IMR-90 (cell line): ENCODE measurements around the gene TMED10. TPM values are rescaled to one million over a fixed set of nuclear protein-coding genes. Genes with fewer than 3 reads are reported as not detected.

ENCODE experiments used
- ATAC-seq: fragments of 200-7000 bp; cut with Tn5 transposase; 2 replicates; pipeline ENCODE4 v1.9.1; 2020; ENCODE audit warnings: low read depth, mild to moderate bottlenecking, moderate library complexity
- BruUV-seq: library from RNA; stranded (reverse); fragments of 400-500 nt; replicated peaks from 2 replicates; lab custom pipeline; 2021; lab: Mats Ljungman, UMichigan
- CTCF ChIA-PET: fragments of 300-600 bp; formaldehyde crosslinking; extraction: SDS; loops from one replicate; lab custom pipeline; 2021; ENCODE audit warnings: antibody characterized with exemption; lab: Yijun Ruan, JAX
- POLR2A ChIA-PET: fragments of 300-600 bp; sonication (Branson Sonifier 250); formaldehyde crosslinking; loops from one replicate; lab custom pipeline; 2022; ENCODE audit warnings: antibody characterized with exemption; ENCODE audit not compliant: unreplicated experiment; lab: Charles Lee
- DNase-seq: peaks from one replicate; pipeline ENCODE4 v3.0.0; 2013
- H2AFZ ChIP-seq: replicated peaks from 2 replicates; pipeline ENCODE3; 2013; ENCODE audit warnings: low read length, mild to moderate bottlenecking; ENCODE audit not compliant: poor library complexity
- H2AK5ac ChIP-seq: 2 replicates; pipeline ENCODE4 v1.6.1; 2013; ENCODE audit warnings: low read depth, low read length, inconsistent platforms
- H2AK9ac ChIP-seq: replicated peaks from 2 replicates; pipeline ENCODE3; 2013; ENCODE audit warnings: mild to moderate bottlenecking, low read depth, low read length, moderate library complexity; ENCODE audit not compliant: poor library complexity
- H2BK120ac ChIP-seq: 2 replicates; pipeline ENCODE4 v1.6.1; 2013; ENCODE audit warnings: low read depth, low read length, inconsistent platforms
- H2BK15ac ChIP-seq: 3 replicates; pipeline ENCODE4 v1.6.1; 2013; ENCODE audit warnings: low read depth, low read length, inconsistent platforms
- H2BK20ac ChIP-seq: 2 replicates; pipeline ENCODE4 v1.6.1; 2013; ENCODE audit warnings: low read depth, mild to moderate bottlenecking, inconsistent platforms, low read length, moderate library complexity
- H2BK5ac ChIP-seq: 2 replicates; pipeline ENCODE4 v1.6.1; 2013; ENCODE audit warnings: mild to moderate bottlenecking, low read depth, low read length, inconsistent platforms; ENCODE audit not compliant: poor library complexity, severe bottlenecking
- H3K14ac ChIP-seq: replicated peaks from 2 replicates; pipeline ENCODE4 v1.6.1; 2013; ENCODE audit warnings: low read depth, low read length, inconsistent platforms
- H3K18ac ChIP-seq: 2 replicates; pipeline ENCODE4 v1.6.1; 2013; ENCODE audit warnings: low read depth, low read length, control low read depth
- H3K23ac ChIP-seq: 2 replicates; pipeline ENCODE4 v1.6.1; 2013; ENCODE audit warnings: low read depth, low read length, inconsistent platforms
- H3K27ac ChIP-seq: 2 replicates; pipeline ENCODE4 v1.5.1; 2013; ENCODE audit warnings: mild to moderate bottlenecking, control low read depth, low read length; ENCODE audit not compliant: insufficient read depth
- H3K27me3 ChIP-seq: 2 replicates; pipeline ENCODE4 v1.6.1; 2013; ENCODE audit warnings: low read length; ENCODE audit not compliant: control insufficient read depth, insufficient read depth
- H3K36me3 ChIP-seq: 2 replicates; pipeline ENCODE4 v1.6.1; 2013; ENCODE audit warnings: low read length, mixed read lengths; ENCODE audit not compliant: control insufficient read depth, insufficient read depth
- H3K4ac ChIP-seq: 2 replicates; pipeline ENCODE4 v1.6.1; 2013; ENCODE audit warnings: low read depth, low read length, inconsistent platforms
- H3K4me1 ChIP-seq: 2 replicates; pipeline ENCODE4 v1.6.1; 2013; ENCODE audit warnings: low read length, mixed read lengths; ENCODE audit not compliant: control insufficient read depth, insufficient read depth
- H3K4me2 ChIP-seq: 2 replicates; pipeline ENCODE4 v1.6.1; 2013; ENCODE audit warnings: low read depth, mild to moderate bottlenecking, control low read depth, low read length, moderate library complexity
- H3K4me3 ChIP-seq: 2 replicates; pipeline ENCODE4 v1.5.1; 2013; ENCODE audit warnings: low read depth, mild to moderate bottlenecking, control low read depth, low read length, moderate library complexity; ENCODE audit not compliant: insufficient read depth
- H3K56ac ChIP-seq: 2 replicates; pipeline ENCODE4 v1.6.1; 2013; ENCODE audit warnings: low read length, inconsistent platforms; ENCODE audit not compliant: insufficient read depth; ENCODE audit errors: extremely low read depth
- H3K79me1 ChIP-seq, 2 experiments: 2 replicates each; pipeline ENCODE4 v1.6.1; 2013; ENCODE audit warnings: low read length in 2 of 2, inconsistent platforms in 1 of 2, low read depth in 1 of 2
- H3K9ac ChIP-seq: 2 replicates; pipeline ENCODE4 v1.6.1; 2013; ENCODE audit warnings: low read depth, low read length, control low read depth
- H3K9me1 ChIP-seq: 2 replicates; pipeline ENCODE4 v1.6.1; 2013; ENCODE audit warnings: low read length, inconsistent platforms; ENCODE audit not compliant: insufficient read depth
- H3K9me3 ChIP-seq: 2 replicates; pipeline ENCODE4 v1.6.1; 2013; ENCODE audit warnings: low read length; ENCODE audit not compliant: control insufficient read depth, insufficient read depth
- H4K20me1 ChIP-seq: 2 replicates; pipeline ENCODE4 v1.6.1; 2013; ENCODE audit warnings: low read length, inconsistent platforms; ENCODE audit not compliant: insufficient read depth
- H4K5ac ChIP-seq: 2 replicates; pipeline ENCODE4 v1.6.1; 2013; ENCODE audit warnings: mild to moderate bottlenecking, low read depth, low read length, control low read depth
- H4K8ac ChIP-seq, 2 experiments: 2 replicates each; pipeline ENCODE4 v1.6.1; 2013; ENCODE audit warnings: low read depth in 2 of 2, low read length in 2 of 2, control low read depth in 1 of 2, inconsistent platforms in 1 of 2
- H4K91ac ChIP-seq: 2 replicates; pipeline ENCODE4 v1.6.1; 2013; ENCODE audit warnings: low read depth, low read length, inconsistent platforms; ENCODE audit not compliant: insufficient read depth
- BHLHE40 ChIP-seq: fragments of 150-350 bp; IDR thresholded peaks from 2 replicates; pipeline ENCODE4 v1.6.1; 2016; ENCODE audit warnings: mild to moderate bottlenecking, low read depth, low read length
- CEBPB ChIP-seq: IDR thresholded peaks from 2 replicates; pipeline ENCODE4 v1.6.1; 2012; ENCODE audit warnings: low read depth, low read length, improper control_type of control experiment
- CHD1 ChIP-seq: IDR thresholded peaks from 2 replicates; pipeline ENCODE4 v1.6.1; 2012; ENCODE audit warnings: low read depth, low read length, improper control_type of control experiment
- ELK1 ChIP-seq: fragments of 150-350 bp; IDR thresholded peaks from 2 replicates; pipeline ENCODE4 v1.6.1; 2016; ENCODE audit warnings: low read depth, mild to moderate bottlenecking, low read length, moderate library complexity, borderline replicate concordance
- FOS ChIP-seq: fragments of 150-350 bp; IDR thresholded peaks from 2 replicates; pipeline ENCODE4 v1.6.1; 2016; ENCODE audit warnings: low read depth, low read length
- MAFK ChIP-seq: IDR thresholded peaks from 2 replicates; pipeline ENCODE4 v1.6.1; 2012; ENCODE audit warnings: low read depth, low read length, improper control_type of control experiment
- MAZ ChIP-seq: IDR thresholded peaks from 2 replicates; pipeline ENCODE4 v1.6.1; 2012; ENCODE audit warnings: low read depth, mild to moderate bottlenecking, low read length, improper control_type of control experiment, moderate library complexity, borderline replicate concordance
- MXI1 ChIP-seq: IDR thresholded peaks from 2 replicates; pipeline ENCODE4 v1.6.1; 2012; ENCODE audit warnings: low read depth, mild to moderate bottlenecking, low read length, moderate library complexity, borderline replicate concordance
- NFE2L2 ChIP-seq: fragments of 150-350 bp; IDR thresholded peaks from 2 replicates; pipeline ENCODE4 v1.6.1; 2016; ENCODE audit warnings: low read depth, mild to moderate bottlenecking, low read length
- POLR2A ChIP-seq: IDR thresholded peaks from 2 replicates; pipeline ENCODE4 v1.6.1; 2012; ENCODE audit warnings: mild to moderate bottlenecking, low read depth, low read length
- RAD21 ChIP-seq: IDR thresholded peaks from 2 replicates; pipeline ENCODE4 v1.6.1; 2012; ENCODE audit warnings: low read length, improper control_type of control experiment
- RCOR1 ChIP-seq: IDR thresholded peaks from 2 replicates; pipeline ENCODE4 v1.6.1; 2012; ENCODE audit warnings: mild to moderate bottlenecking, low read length, improper control_type of control experiment; ENCODE audit not compliant: insufficient replicate concordance
- RFX5 ChIP-seq: IDR thresholded peaks from 2 replicates; pipeline ENCODE4 v1.8.0; 2012; ENCODE audit warnings: low read depth, mild to moderate bottlenecking, low read length, moderate library complexity
- SMC3 ChIP-seq: fragments of 150-350 bp; IDR thresholded peaks from 2 replicates; pipeline ENCODE4 v1.6.1; 2016; ENCODE audit warnings: low read depth, mild to moderate bottlenecking, antibody characterized with exemption, low read length, moderate library complexity
- USF2 ChIP-seq: fragments of 150-350 bp; IDR thresholded peaks from 2 replicates; pipeline ENCODE4 v1.6.1; 2017; ENCODE audit warnings: mild to moderate bottlenecking, antibody characterized with exemption, low read length, low read depth
- WGBS, 2 experiments: methylation state at CpG; one replicate each; pipeline versions ENCODE4 v1.1.5 to v1.1.7; 2013; ENCODE audit warnings: missing lambda C conversion rate in 2 of 2; ENCODE audit not compliant: insufficient read length in 1 of 2; ENCODE audit errors: extremely low coverage in 2 of 2; 5-methylcytosine and 5-hydroxymethylcytosine counted together
- dilution Hi-C: fragments of 300-500 bp; cut with HindIII; formaldehyde crosslinking; loops from one replicate; pipeline ENCODE4 v1.14.3; 2018; ENCODE audit warnings: low sequenced_read_pairs; ENCODE audit not compliant: unreplicated experiment
- in situ Hi-C: fragments of 300-500 bp; cut with MboI; formaldehyde crosslinking; loops from 3 replicates; pipeline ENCODE4 v1.14.3; 2019; ENCODE audit warnings: low sequenced_read_pairs, inconsistent platforms, mixed read lengths
- intact Hi-C: fragments of 100-400 bp; cut with micrococcal nuclease; formaldehyde crosslinking; loops from 2 replicates; pipeline ENCODE4 v1.10.0; 2022
- polyA plus RNA-seq, 3 experiments: library from polyadenylated mRNA; depleted of rRNA; stranded (reverse); fragments of >200 nt; gene quantifications; 2 replicates each; pipeline ENCODE4 v1.2.3, GENCODE V29; 2012; ENCODE audit warnings: low replicate concordance in 1 of 3
- total RNA-seq: library from RNA; depleted of rRNA; stranded (reverse); fragments of >200 nt; gene quantifications from 2 replicates; pipeline ENCODE4 v1.2.3, GENCODE V29; 2012
- TF ChIP-seq, protein P1 (sequence below): conservative IDR thresholded peaks from 2 replicates; pipeline ENCODE4 v1.5.1; 2012; ENCODE audit warnings: mild to moderate bottlenecking, low read depth, low read length, improper control_type of control experiment

The TMED10 gene
- total and polyA plus RNA-seq, 2 of the 4 experiments (the other 2 are of a cell fraction), result 254 to 441 TPM

DNA sequence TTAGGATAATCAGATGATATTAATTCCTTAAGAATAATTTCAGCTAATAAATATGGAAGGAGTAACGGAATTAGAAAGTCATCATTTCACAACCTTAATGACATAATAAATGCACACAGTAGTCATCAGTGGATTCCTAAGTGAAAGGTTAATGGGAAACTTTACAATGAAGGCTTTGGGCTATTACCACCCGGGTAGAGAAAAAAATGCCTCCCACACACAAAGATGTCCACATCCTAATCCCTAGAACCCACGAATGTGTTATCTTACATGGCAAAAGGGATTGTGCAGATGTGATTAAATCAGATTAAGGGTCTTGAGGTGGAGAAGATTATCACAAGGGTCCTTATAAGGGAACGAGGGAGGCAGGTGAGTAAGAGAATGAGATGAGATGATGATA is 5.6 kb downstream of the TMED10 start:
- peaks cover 11% of the 10 kb centered on the region for H3K9me1 ChIP-seq
- H3K9ac ChIP-seq, result no peak overlapping the region
- H3K27ac ChIP-seq, result no peak overlapping the region
- H3K14ac ChIP-seq, result no peak overlapping the region
- H3K4me1 ChIP-seq, result peaks cover 7% of the 10 kb centered on the region
- ChIA-PET CTCF (no interaction called here), POLR2A (no interaction called here)
- no peaks in the 10 kb centered on the region for H3K36me3 ChIP-seq
- no peak overlapping the region for H2BK5ac ChIP-seq
- no peaks in the 10 kb centered on the region for H3K27me3 ChIP-seq
- H2BK15ac ChIP-seq, result no peak overlapping the region
- no peak overlapping the region for H2AK5ac ChIP-seq
- H4K5ac ChIP-seq, result no peak overlapping the region
- TF ChIP-seq MXI1, result no peak
- TF ChIP-seq MAZ, result no peak
- TF ChIP-seq CEBPB, result no peak
- no peak for TF ChIP-seq FOS
- TF ChIP-seq BHLHE40, result no peak
- no peak for TF ChIP-seq RAD21
- TF ChIP-seq POLR2A, result no peak
- TF ChIP-seq, protein P1, sequence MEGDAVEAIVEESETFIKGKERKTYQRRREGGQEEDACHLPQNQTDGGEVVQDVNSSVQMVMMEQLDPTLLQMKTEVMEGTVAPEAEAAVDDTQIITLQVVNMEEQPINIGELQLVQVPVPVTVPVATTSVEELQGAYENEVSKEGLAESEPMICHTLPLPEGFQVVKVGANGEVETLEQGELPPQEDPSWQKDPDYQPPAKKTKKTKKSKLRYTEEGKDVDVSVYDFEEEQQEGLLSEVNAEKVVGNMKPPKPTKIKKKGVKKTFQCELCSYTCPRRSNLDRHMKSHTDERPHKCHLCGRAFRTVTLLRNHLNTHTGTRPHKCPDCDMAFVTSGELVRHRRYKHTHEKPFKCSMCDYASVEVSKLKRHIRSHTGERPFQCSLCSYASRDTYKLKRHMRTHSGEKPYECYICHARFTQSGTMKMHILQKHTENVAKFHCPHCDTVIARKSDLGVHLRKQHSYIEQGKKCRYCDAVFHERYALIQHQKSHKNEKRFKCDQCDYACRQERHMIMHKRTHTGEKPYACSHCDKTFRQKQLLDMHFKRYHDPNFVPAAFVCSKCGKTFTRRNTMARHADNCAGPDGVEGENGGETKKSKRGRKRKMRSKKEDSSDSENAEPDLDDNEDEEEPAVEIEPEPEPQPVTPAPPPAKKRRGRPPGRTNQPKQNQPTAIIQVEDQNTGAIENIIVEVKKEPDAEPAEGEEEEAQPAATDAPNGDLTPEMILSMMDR, result no peak
- no peak for TF ChIP-seq CHD1
- TF ChIP-seq NFE2L2, result no peak
- no peak for TF ChIP-seq MAFK
- TF ChIP-seq USF2, result no peak
- no peak for TF ChIP-seq RFX5
- TF ChIP-seq RCOR1, result no peak
- no peak for TF ChIP-seq ELK1
- no peak for TF ChIP-seq SMC3
- no peaks in the 10 kb centered on the region for H3K9me3 ChIP-seq
- H2AFZ ChIP-seq, result no peak overlapping the region
- H3K4ac ChIP-seq, result no peak overlapping the region
- H2BK20ac ChIP-seq, result no peak overlapping the region
- no peak overlapping the region for H4K91ac ChIP-seq
- H3K79me1 ChIP-seq, result peaks cover 19 to 80% of the 10 kb centered on the region in 2 experiments
- DNase-seq (no peak), ATAC-seq (no peak)
- H3K23ac ChIP-seq, result no peak overlapping the region
- H4K20me1 ChIP-seq, result peaks cover 72% of the 10 kb centered on the region
- dilution Hi-C loops (no loop called here), in situ Hi-C loops (no loop called here), intact Hi-C loops (no loop called here)
- H2AK9ac ChIP-seq, result no peak overlapping the region
- no TSS peak for BruUV-seq
- H2BK120ac ChIP-seq, result no peak overlapping the region
- H3K4me2 ChIP-seq, result no peak overlapping the region
- H3K4me3 ChIP-seq, result no peak overlapping the region
- WGBS, 2 experiments, result 89% methylated on average over 1 of the region's 4 CpGs; no CpG with 5 or more reads in 1 of the 2 experiments
- H3K18ac ChIP-seq, result no peak overlapping the region
- H3K56ac ChIP-seq, result no peak overlapping the region
- H4K8ac ChIP-seq, result no peak overlapping the region
